Measurements from ENCODE around the gene JPT1. TPM values are rescaled to one million over a fixed set of nuclear protein-coding genes. Genes with fewer than 3 reads are reported as not detected.
A peak's percentile ranks its signal among the peaks of the same experiment; 100 is the strongest.

The JPT1 gene, protein sequence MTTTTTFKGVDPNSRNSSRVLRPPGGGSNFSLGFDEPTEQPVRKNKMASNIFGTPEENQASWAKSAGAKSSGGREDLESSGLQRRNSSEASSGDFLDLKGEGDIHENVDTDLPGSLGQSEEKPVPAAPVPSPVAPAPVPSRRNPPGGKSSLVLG
- 100 to 1,000 TPM; 216 to 232 TPM for total RNA-seq

DNA sequence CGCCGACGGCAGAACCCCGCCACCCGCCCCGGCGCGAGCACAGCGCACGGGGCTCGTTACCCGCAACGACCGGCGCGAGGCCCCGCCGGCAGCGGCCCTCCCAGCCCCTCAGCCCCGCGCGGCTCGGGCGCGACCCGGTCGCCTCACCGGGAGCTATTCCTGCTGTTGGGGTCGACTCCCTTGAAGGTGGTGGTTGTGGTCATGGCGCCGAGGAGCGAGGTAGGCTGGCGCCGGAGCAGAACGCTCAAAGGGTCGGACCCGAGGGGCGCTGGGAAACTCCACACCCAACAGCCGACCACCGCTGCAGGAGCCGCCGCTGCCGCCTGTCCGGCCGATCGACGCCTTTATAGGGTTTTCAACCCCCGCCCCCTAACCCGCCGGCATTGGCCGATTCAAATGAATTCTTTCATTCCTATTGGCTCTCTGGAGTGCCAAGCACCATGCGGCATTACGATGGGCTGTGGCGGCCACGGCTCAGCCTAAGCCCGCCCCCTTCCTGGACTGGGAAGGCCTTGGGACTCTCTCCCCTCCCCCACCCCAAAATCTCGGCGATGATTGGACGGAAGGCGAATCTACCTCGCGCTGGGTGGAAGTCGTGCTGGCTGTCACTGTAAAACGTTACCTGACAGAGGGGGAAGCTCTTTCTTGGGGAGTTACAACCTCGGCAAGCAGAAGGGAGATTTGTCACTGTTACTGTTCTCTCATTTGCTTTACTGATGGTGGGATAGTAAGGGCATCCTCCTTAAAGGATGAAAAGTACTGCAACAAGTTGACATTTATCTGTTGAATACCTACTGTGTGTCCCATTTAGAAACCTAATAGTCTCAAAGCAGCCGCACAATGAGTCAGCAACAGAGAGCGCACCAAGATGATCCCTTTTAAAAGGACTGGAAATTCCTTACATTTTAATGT lies at the start of gene JPT1:
TSS of gene JPT1 (minus strand) at position 318 of the 912 bp plus-strand sequence. CDS start at position 203, 115 bp downstream.
- Mint-ChIP-seq H3K36me3 (peaks cover 18 to 24% of the 10 kb centered on the region in 2 donors), H3K27ac (peak within 1 kb of the TSS; percentile 93 to 94), H3K9me3 (no peaks in the 10 kb centered on the region)
- ATAC-seq (peak; percentile 96 to 98), DNase-seq (ENCODE audit: low spot score in 2 of 2) (peak; percentile 97 to 98)

DNA sequence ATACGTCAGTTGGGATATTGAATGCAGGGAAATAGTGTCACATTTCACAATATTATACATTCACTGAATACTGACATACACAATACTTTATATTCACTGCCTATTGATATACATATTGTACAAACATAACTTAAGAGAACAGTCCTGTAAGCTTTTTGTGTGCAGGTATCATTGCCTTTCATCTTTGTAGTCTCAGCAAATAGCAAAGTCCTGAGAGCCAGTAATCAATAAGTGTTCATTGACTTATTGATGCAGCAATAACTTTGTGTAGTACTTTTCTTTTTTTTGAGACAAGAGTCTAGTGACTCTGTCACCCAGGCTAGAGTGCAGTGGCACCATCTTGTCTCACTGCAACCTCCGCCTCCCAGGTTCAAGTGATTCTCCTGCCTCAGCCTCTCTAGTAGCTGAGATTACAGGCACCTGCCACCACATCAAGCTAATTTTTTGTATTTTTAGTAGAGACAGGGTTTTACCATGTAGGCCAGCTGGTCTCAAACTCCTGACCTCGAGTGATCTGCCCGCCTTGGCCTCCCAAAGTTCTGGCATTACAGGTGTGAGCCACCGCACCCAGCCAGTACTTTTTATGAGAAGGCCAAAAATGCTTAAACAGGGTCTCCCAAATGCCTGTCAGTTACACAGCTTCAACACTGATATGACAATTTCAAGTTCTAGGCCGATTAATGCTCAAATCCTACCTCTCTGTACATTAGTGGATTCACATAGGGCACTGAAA lies 45.7 kb upstream of the JPT1 start:
- no peak for ATAC-seq
- H3K9me3 Mint-ChIP-seq = no peaks in the 10 kb centered on the region
- DNase-seq (ENCODE audit: low spot score in 2 of 2) = no peak
- peak overlapping the region in 1 of 2 donors; percentile 23 for H3K27ac Mint-ChIP-seq
- H3K36me3 Mint-ChIP-seq = peaks cover 0 to under 1% of the 10 kb centered on the region in 2 donors

DNA sequence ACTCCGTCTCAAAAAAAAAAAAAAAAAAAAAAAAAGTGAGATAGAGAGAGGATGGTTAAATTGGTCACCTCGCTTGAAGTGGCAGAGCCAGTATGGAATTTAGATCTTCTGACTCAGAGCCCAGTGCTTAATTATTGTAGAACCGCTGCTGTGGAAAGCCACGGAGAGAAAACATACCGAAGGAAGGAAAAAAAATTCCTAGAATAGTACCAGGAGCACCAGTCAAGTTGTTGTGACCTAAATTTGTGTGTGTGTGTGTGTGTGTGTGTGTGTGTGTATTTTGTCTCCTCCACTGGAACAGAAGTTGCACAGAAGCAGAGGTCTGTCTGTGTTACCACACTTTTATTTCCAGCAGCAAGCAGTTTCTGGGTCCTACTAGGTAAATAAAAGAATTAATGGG lies 40.6 kb upstream of the JPT1 start:
- Mint-ChIP-seq H3K27ac (no peak overlapping the region), H3K9me3 (no peaks in the 10 kb centered on the region), H3K36me3 (no peaks in the 10 kb centered on the region)
- DNase-seq (ENCODE audit: low spot score in 2 of 2) (no peak), ATAC-seq (no peak)

DNA sequence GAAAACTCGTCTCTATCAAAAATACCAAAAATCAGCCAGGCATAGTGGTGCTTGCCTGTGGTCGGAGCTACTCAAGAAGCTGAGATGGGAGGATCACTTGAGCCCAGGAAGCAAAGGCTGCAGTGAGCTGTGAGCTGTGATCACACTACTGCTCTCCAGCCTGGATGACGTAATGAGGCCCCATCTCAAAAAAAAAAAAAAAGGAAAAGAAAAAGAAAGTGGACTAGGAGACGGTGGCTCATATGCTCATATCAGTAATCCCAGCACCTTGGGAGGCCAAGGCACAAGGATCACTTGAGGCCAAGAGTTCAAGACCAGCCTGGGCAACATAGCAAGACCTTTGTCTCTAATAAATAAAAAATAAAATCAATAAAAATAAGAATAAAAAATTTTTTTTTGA lies 37.3 kb upstream of the JPT1 start:
- ATAC-seq (no peak), DNase-seq (ENCODE audit: low spot score in 2 of 2) (no peak)
- Mint-ChIP-seq H3K27ac (no peak overlapping the region), H3K9me3 (no peaks in the 10 kb centered on the region), H3K36me3 (no peaks in the 10 kb centered on the region)

DNA sequence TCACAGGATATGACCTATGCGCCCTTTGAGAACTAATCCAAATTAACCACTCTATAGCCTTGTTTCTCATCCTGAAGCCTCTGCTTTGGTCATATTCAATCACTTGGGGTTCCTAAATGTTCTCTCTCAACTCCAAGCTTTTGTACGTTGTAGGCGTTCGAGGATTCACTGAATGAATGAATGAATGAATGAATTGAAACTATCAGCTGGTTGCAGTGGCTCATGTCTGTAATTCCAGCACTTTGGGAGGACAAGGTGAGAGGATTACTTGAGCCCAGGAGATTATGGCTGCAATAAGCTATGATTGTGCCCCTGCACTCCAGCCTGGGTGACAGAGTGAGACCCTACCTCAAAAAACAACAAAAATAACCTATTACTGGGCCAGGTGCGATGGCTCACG lies 34.3 kb upstream of the JPT1 start:
- H3K9me3 Mint-ChIP-seq = no peaks in the 10 kb centered on the region
- ATAC-seq (no peak), DNase-seq (ENCODE audit: low spot score in 2 of 2) (no peak)
- H3K27ac Mint-ChIP-seq = peak overlapping the region in 1 of 2 donors; percentile 80
- H3K36me3 Mint-ChIP-seq = no peaks in the 10 kb centered on the region

DNA sequence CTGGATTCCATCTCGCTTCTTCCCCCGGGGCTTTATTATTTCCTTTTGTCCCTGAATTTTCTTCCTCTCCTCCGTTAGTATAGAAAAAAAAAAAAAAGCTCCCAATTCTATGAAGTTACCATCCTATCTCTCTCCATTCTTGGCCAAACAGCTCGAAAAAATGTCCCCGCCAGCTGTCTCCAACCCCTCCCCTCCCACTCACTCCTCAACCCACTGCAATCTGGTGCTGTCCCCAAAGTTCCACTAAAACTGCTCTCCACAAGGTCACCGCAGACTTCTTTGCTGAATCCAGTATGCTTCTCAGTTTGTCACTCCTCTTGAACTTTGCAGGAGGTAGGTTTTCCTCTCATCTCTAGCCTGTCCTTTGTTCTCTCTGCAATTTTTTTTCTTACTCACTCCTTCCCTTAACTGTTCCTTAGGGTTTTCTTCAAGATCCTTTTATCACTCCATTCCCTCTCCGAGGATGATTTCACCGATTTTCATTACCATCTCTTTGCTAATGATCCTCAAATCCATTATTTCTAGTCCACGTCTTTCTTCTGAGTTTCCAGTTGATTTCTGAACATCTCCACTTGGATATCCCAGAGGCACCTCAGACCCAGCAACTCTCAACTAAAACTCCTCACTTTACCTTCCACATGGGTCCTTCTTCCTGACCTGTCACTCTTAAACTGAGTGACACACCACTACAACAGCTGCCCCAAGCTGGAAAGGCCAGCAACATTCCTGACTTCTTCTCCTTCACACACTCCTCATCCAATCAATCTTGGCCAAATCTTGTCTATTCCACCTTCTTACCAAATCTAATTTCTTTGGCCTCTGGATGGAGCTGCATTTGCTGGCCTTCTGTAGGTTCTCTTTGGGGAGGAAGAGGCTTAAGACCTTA lies 29.9 kb upstream of the JPT1 start:
- Mint-ChIP-seq H3K9me3 (no peaks in the 10 kb centered on the region), H3K27ac (peak overlapping the region; percentile 81 to 94), H3K36me3 (peaks cover 11 to 18% of the 10 kb centered on the region in 2 donors)
- ATAC-seq (no peak), DNase-seq (ENCODE audit: low spot score in 2 of 2) (no peak)

DNA sequence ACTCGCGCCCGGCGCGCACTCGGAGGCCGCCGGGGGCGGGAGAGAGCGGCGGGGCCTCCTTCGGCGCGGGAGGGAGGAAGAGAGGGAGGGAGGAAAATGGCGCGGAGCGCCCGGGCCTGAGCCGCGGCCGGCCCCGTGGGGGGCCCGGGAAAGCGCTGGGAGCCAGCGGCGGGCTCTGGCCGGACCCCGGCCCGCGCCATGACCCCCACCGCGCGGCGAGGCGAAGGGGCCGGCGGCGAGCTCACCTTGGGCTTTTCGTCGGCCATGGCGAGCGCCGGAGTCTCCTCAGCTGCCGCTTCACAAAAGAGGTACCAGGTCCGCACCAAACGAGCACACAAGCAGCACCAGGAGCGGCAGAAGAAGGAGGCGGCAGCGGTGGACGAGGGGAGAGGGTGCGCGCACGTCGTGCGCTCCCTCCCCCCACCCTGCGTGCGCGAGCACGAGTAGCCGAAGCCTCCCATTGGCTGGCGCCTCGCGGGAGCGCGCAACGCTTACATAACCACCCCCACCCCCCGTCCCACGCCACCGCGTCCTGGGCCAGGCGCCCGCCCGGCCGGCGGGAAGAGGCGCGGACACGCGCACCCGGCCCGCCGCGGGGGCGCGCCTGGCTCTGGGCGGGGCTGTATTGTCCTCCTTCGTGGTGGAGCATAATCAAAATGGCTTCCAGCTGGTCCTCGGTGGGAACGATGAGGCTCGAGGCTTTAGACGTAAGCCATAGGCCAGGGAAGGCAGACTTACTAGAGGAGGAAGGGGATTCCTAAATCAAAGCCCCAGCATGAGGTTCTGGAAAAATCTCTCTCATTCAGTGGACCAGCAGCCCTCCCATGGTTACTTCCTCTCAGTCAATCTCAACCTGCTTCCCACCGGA lies 28.5 kb upstream of the JPT1 start, which contains the start of gene SUMO2:
TSS of gene SUMO2 (minus strand) at position 391 of the 868 bp plus-strand sequence. CDS start at position 266, 125 bp downstream.
- peak; percentile 96 to 97 for DNase-seq (ENCODE audit: low spot score in 2 of 2)
- Mint-ChIP-seq H3K9me3 (no peaks in the 10 kb centered on the region), H3K36me3 (peaks cover 11 to 18% of the 10 kb centered on the region in 2 donors), H3K27ac (peak within 1 kb of the TSS; percentile 94 to 95)
- peak; percentile 84 to 89 for ATAC-seq

DNA sequence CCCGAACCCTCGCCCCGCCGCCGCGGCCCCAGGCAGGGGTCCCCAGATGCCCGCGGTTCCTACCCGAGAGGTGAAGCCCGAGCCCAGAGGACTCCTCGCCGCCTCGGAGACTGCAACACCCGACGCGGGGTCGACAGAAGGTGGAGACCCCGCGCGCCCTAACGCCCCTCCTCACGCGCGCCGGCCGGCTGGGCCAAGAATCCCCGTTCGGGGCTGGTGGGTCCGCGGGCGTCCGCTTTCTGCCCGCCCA lies 27.9 kb upstream of the JPT1 start:
- Mint-ChIP-seq H3K27ac (peak overlapping the region; percentile 94 to 95), H3K9me3 (no peaks in the 10 kb centered on the region), H3K36me3 (peaks cover 11 to 18% of the 10 kb centered on the region in 2 donors)
- ATAC-seq = no peak
- DNase-seq (ENCODE audit: low spot score in 2 of 2) = no peak

DNA sequence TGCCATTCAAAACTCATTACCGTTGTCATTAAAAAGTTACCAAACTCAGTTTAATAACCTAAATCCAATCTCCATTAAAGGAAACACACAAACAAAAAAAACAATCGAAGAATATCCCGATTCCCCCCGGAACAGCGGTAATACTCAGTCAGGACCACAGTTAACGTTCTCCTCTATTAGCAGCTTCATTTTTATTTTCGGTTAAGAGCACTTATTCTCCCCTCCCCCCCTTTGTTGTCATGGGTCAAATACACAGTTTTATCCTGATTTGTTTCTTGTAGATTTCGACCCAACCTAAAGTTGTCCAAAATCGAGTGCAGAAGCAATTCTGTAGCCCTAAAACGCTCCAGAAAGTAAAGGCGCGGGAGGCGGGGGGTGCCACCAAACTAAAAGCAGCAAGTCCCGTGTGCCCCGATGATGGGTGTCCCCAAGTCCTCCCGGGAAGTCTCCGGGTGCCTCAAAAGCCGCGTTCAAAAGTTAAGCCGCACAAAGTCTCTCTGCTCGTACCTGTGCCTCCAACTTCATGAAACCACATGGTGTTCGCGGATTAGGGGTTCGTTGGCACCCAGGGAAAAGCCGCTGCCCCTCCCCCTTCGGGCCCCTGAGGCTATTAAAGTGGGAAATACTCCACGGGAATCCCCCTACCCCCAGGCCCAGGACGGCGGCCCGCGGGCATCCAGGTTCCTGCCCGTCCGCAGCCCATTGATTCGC lies 27.5 kb upstream of the JPT1 start:
- Mint-ChIP-seq H3K27ac (peak overlapping the region; percentile 94 to 95), H3K36me3 (peaks cover 11 to 18% of the 10 kb centered on the region in 2 donors), H3K9me3 (no peaks in the 10 kb centered on the region)
- DNase-seq (ENCODE audit: low spot score in 2 of 2) (peak; percentile 44 to 63), ATAC-seq (peak in 1 of 2 donors; percentile 3)

DNA sequence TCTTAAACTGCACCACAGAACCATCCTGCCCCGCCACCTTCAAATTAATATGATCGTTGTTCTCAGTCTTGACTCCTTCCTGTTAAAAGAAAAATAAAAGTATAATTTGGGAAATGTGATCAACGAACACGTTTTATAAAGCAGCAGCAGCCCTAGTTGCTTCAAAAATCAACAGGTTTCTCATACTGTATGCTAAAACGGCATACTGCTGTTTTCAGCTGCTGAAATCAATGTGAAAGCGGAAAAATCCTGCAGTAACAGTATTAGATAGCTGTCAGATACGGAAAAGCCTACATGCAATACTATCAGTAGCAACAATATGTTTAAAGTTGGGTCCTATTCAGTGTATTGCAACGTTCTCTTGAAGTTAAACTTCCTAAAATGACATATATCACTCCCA lies 26.8 kb upstream of the JPT1 start:
- no peaks in the 10 kb centered on the region for H3K9me3 Mint-ChIP-seq
- H3K36me3 Mint-ChIP-seq = peaks cover 11 to 18% of the 10 kb centered on the region in 2 donors
- peak overlapping the region; percentile 94 to 95 for H3K27ac Mint-ChIP-seq
- DNase-seq (ENCODE audit: low spot score in 2 of 2) (no peak), ATAC-seq (no peak)

DNA sequence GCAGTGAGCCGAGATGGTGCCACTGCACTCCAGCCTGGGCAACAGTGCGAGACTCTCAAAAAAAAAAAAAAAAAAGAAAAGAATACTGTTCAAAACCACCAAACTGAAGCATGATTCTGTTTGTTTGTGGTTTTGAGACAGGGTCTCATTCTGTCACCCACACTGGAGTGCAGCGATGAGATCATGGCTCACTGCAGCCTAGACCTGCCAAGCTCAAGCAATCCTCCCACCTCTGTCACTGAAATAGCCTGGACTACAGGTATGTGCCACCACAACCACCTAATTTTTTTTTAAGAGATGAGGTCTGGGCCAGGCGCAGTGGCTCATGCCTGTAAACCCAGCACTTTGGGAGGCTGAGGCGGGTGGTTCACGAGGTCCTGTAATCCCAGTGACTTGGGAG lies 24.1 kb upstream of the JPT1 start:
- no peak for DNase-seq (ENCODE audit: low spot score in 2 of 2)
- H3K36me3 Mint-ChIP-seq = peaks cover 16 to 25% of the 10 kb centered on the region in 2 donors
- H3K27ac Mint-ChIP-seq = peak overlapping the region in 1 of 2 donors; percentile 60

DNA sequence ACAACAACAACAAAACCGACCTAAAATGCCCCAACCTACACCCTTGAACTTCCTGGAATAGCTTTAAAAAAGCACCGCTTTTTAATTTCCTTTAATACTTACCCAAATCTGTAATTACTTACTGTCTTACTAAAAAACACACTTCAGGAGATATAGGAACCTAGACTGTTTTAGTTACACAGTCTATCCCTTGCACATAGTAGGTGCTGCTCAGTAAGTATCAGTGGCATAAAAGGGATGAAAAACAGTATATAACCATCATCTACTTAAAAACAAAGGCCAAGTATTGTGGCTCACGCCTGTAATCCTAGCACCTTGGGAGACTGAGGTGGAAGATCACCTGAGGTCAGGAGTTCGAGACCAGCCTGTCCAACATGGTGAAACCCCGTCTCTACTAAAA lies 22.3 kb upstream of the JPT1 start:
- DNase-seq (ENCODE audit: low spot score in 2 of 2) (no peak), ATAC-seq (no peak)
- Mint-ChIP-seq H3K36me3 (peaks cover 13 to 30% of the 10 kb centered on the region in 2 donors), H3K9me3 (no peaks in the 10 kb centered on the region), H3K27ac (peak overlapping the region in 1 of 2 donors; percentile 65)

More for the DNA sequence above, 24.1 kb upstream of the JPT1 start:
- no peak for ATAC-seq
- no peaks in the 10 kb centered on the region for H3K9me3 Mint-ChIP-seq

DNA sequence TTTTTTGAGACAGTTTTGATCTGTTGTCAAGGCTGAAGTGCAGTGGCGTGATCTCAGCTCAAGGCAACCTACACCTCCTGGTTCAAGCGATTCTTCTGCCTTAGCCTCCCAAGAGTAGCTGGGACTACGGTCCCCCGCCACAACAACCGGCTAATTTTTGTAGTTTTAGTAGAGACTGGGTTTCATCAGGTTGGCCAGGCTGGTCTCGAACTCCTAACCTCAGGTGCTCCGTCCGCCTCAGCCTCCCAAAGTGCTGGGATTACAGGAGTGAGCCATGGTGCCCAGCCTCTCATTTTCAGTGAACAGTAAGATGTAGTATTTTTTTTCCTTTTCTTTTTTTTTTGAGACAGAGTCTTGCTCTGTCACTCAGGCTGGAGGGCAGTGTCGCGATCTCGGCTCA lies 20.7 kb upstream of the JPT1 start:
- no peaks in the 10 kb centered on the region for H3K9me3 Mint-ChIP-seq
- no peak overlapping the region for H3K27ac Mint-ChIP-seq
- peaks cover 6 to 18% of the 10 kb centered on the region in 2 donors for H3K36me3 Mint-ChIP-seq
- no peak for DNase-seq (ENCODE audit: low spot score in 2 of 2)
- ATAC-seq = no peak

DNA sequence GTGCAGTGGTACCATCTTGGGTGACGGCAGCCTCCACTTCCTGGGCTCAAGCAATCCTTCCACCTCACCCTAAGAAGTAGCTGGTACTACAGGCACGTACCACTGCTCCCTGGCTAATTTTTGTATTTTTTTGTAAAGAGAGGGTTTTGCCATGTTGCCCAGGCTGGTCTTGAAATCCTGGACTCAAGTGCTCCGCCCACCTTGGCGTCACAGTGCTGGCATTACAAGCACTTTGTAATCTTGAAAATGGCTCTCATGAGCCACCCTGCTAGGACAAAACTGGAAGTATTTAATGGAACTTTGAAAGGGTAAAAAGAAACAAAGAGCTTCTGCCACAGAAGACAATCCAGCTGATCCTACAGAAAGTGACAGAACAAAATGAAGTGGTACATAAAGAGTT lies 19.2 kb upstream of the JPT1 start:
- Mint-ChIP-seq H3K36me3 (peaks cover 6 to 15% of the 10 kb centered on the region in 2 donors), H3K27ac (peak overlapping the region in 1 of 2 donors; percentile 1)
- ATAC-seq = no peak

DNA sequence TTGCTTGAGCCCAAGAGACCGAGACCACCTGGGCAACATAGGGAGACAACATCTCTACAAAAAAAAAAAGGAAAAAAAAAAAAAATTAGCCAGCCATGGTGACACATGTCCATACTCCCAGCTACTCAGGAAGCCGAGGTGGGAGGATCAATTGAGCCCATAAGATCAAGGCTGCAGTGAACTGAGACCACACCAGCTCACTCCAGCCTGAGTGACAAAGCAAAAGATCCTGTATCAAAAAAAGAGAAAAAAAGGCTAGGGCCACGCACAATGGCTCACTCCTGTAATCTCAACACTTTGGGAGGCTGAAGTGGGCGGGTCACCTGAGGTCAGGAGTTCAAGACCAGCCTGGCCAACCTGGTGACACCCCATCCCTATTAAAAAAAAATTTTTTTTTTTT lies 14.7 kb upstream of the JPT1 start:
- ATAC-seq (no peak), DNase-seq (ENCODE audit: low spot score in 2 of 2) (no peak)
- Mint-ChIP-seq H3K27ac (peak overlapping the region in 1 of 2 donors; percentile 32), H3K9me3 (no peaks in the 10 kb centered on the region), H3K36me3 (peaks cover 6 to 14% of the 10 kb centered on the region in 2 donors)

More for the DNA sequence above, 19.2 kb upstream of the JPT1 start:
- no peaks in the 10 kb centered on the region for H3K9me3 Mint-ChIP-seq
- no peak for DNase-seq (ENCODE audit: low spot score in 2 of 2)
